Mammary epithelial cell (primary cell): ENCODE measurements around the gene UBE2H.

Experiments used
- CTCF ChIP-seq, 2 donors: IDR thresholded peaks in 1 of 2; conservative IDR thresholded peaks in 1 of 2; 2 replicates each; pipeline ENCODE4 v1.5.1; 2011 to 2012; ENCODE audit warnings: inconsistent platforms in 2 of 2, low read length in 2 of 2, mild to moderate bottlenecking in 2 of 2, control low read depth in 1 of 2, low read depth in 1 of 2; ENCODE audit not compliant: insufficient read depth in 1 of 2; ENCODE audit errors: extremely low read depth in 1 of 2
- EZH2 ChIP-seq: IDR thresholded peaks from 2 replicates; pipeline ENCODE4 v1.6.1; 2012; ENCODE audit warnings: low read length, inconsistent platforms, borderline replicate concordance

DNA sequence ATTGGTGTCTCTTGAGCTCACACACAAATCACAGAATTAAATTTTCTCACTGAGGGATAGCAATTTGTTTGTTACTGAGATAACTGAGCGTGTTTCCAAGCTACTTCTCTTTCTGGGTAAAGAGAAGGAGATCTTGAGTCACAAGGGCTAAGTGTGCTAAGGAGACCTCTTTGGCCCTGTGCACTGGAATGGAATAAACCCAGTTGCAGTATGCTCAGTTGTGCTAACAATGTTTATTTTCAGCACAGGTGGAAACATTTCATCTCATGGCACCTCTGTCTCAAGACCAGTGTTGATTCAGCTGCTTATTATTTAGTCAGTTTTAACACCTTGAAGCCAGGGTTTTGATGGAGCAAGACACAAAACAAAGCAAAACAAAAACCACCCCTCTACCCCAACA, 22.5 kb upstream of the UBE2H start:
- no peak for TF ChIP-seq CTCF (conservative IDR thresholded peaks at IDR 0.05 in 1 of 2, IDR thresholded peaks at IDR 0.05 in 1 of 2; ENCODE audit: extremely low read depth in 1 of 2, insufficient read depth in 1 of 2, low read depth in 1 of 2, low read length in 2 of 2)
- no peak for TF ChIP-seq EZH2
